Measurements from ENCODE around the gene CEPT1. TPM values are rescaled to one million over a fixed set of nuclear protein-coding genes. Genes with fewer than 3 reads are reported as not detected.
"Not testable (repeated sequence)": the region's sequence is repeated elsewhere in the genome, so short reads cannot be mapped to it uniquely, and the experiment has no call there.

CEPT1 gene
- polyA plus RNA-seq, 3 donors, result 20.8 to 44.3 (median 26.9) TPM

DNA sequence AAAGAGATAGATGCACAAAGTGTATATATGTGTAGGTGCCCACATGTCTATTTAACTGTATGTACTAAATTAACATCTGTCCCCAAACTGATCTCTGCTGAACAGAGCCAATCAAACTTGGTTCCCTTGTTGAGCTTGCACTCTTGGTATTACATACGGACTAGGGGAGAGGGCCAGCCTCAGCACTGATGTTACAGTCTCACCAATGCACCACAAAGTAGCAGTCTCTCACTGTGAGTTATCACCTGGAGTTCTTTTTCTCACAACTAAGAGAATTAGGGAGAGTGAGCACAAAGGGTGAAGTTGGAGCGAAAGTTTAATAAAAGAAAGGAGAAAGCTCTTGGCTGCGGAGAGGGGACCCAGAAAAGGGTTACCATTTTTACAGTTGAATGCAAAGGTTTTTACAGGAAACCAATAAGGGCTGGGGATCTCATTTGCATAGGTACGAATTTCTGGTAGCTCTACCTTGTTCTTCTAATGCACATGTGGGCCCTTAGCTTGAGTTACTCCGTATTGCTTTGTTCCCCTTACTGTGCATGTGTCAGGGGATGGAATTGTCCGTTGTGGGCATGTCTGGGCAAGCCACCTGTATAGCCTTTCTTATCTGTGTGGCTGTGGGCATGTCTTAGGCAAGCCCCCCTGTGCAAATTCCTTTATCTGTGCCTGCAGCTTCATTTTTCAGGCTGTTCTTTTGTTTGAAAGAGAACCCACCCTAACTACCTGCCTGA is 74.2 kb downstream of the CEPT1 start:
- no peak for DNase-seq
- TF ChIP-seq, protein P1, sequence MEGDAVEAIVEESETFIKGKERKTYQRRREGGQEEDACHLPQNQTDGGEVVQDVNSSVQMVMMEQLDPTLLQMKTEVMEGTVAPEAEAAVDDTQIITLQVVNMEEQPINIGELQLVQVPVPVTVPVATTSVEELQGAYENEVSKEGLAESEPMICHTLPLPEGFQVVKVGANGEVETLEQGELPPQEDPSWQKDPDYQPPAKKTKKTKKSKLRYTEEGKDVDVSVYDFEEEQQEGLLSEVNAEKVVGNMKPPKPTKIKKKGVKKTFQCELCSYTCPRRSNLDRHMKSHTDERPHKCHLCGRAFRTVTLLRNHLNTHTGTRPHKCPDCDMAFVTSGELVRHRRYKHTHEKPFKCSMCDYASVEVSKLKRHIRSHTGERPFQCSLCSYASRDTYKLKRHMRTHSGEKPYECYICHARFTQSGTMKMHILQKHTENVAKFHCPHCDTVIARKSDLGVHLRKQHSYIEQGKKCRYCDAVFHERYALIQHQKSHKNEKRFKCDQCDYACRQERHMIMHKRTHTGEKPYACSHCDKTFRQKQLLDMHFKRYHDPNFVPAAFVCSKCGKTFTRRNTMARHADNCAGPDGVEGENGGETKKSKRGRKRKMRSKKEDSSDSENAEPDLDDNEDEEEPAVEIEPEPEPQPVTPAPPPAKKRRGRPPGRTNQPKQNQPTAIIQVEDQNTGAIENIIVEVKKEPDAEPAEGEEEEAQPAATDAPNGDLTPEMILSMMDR (IDR thresholded peaks at IDR 0.05), result no peak
- Mint-ChIP-seq H3K27me3 (ENCODE audit: low read depth in 3 of 3) (no peaks in the 10 kb centered on the region), H3K9me3 (no peaks in the 10 kb centered on the region), H3K4me3 (no peak overlapping the region), H3K27ac (peak overlapping the region in 3 of 7 donors; percentile 85 to 86 (median 85)), H3K4me1 (peaks cover 65% of the 10 kb centered on the region), H3K36me3 (no peaks in the 10 kb centered on the region)
- Histone ChIP-seq H3K9me3 (replicated peaks in 1 of 2; ENCODE audit: control insufficient read depth in 1 of 2, insufficient read depth in 1 of 2, low read length in 2 of 2) (no peaks in the 10 kb centered on the region), H3K36me3 (replicated peaks in 1 of 2; ENCODE audit: control insufficient read depth in 1 of 2, insufficient read depth in 2 of 2, low read length in 2 of 2) (no peaks in the 10 kb centered on the region), H3K27ac (ENCODE audit: low read depth in 1 of 2, low read length in 2 of 2) (peak overlapping the region; percentile 15 to 82), H3K27me3 (ENCODE audit: control insufficient read depth in 2 of 2, insufficient read depth in 2 of 2, low read length in 2 of 2) (no peaks in the 10 kb centered on the region), H3K9ac (ENCODE audit: insufficient read depth, low read length, poor library complexity, severe bottlenecking) (no peak overlapping the region), H3K4me3 (replicated peaks in 1 of 3; ENCODE audit: low read depth in 2 of 3, low read length in 3 of 3) (no peak overlapping the region), H3K4me1 (ENCODE audit: control insufficient read depth in 1 of 2, insufficient read depth in 2 of 2, low read length in 2 of 2) (peaks cover 63 to 72% of the 10 kb centered on the region in 2 donors), H3K4me2 (replicated peaks; ENCODE audit: extremely low read depth, low read length, poor library complexity, severe bottlenecking) (no peak overlapping the region), H2AFZ (ENCODE audit: insufficient read depth, low read depth, low read length, poor library complexity, severe bottlenecking) (no peak overlapping the region), H4K20me1 (ENCODE audit: insufficient read depth, low read length) (no peaks in the 10 kb centered on the region), H3K79me2 (ENCODE audit: insufficient read depth, low read length) (no peaks in the 10 kb centered on the region)
- WGBS (ENCODE audit: insufficient coverage), result 51% methylated on average over 3 of the region's 6 CpGs
- intact Hi-C loops (cut with micrococcal nuclease), result no loop called here

DNA sequence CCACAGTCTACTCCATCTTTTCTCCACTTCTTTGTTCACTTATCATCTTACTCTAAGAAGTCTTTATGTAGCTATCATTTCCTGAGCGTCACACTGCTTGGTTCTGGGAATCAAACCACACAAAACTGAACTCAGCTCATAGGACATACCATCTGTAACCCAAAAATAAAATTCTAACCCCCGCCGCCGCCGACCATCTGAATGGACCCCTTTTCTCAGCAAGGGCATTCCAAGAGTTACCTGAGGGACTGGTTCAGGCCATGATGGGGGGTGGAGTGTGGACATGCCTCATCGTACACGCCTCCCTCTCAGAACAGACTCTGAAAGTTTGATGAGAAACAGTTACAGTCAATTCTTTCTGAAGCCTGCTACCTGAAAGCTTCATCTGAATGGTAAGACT is 74.9 kb downstream of the CEPT1 start:
- peak overlapping the region in 5 of 7 donors; percentile 74 to 91 (median 89) for H3K27ac Mint-ChIP-seq
- Histone ChIP-seq H3K27me3 (ENCODE audit: control insufficient read depth in 2 of 2, insufficient read depth in 2 of 2, low read length in 2 of 2) (no peaks in the 10 kb centered on the region), H2AFZ (ENCODE audit: insufficient read depth, low read depth, low read length, poor library complexity, severe bottlenecking) (no peak overlapping the region), H3K36me3 (replicated peaks in 1 of 2; ENCODE audit: control insufficient read depth in 1 of 2, insufficient read depth in 2 of 2, low read length in 2 of 2) (no peaks in the 10 kb centered on the region), H3K4me3 (replicated peaks in 1 of 3; ENCODE audit: low read depth in 2 of 3, low read length in 3 of 3) (no peak overlapping the region), H3K4me2 (replicated peaks; ENCODE audit: extremely low read depth, low read length, poor library complexity, severe bottlenecking) (no peak overlapping the region), H3K9me3 (replicated peaks in 1 of 2; ENCODE audit: control insufficient read depth in 1 of 2, insufficient read depth in 1 of 2, low read length in 2 of 2) (no peaks in the 10 kb centered on the region), H3K9ac (ENCODE audit: insufficient read depth, low read length, poor library complexity, severe bottlenecking) (no peak overlapping the region), H4K20me1 (ENCODE audit: insufficient read depth, low read length) (no peaks in the 10 kb centered on the region), H3K79me2 (ENCODE audit: insufficient read depth, low read length) (no peaks in the 10 kb centered on the region), H3K4me1 (ENCODE audit: control insufficient read depth in 1 of 2, insufficient read depth in 2 of 2, low read length in 2 of 2) (peaks cover 70 to 79% of the 10 kb centered on the region in 2 donors), H3K27ac (ENCODE audit: low read depth in 1 of 2, low read length in 2 of 2) (peak overlapping the region; percentile 15 to 82)
- no peak for DNase-seq
- no peak overlapping the region for H3K4me3 Mint-ChIP-seq
- intact Hi-C loops (cut with micrococcal nuclease), result no loop called here
- WGBS (ENCODE audit: insufficient coverage), result 88% methylated on average over 1 of the region's 7 CpGs
- H3K9me3 Mint-ChIP-seq, result no peaks in the 10 kb centered on the region
- H3K4me1 Mint-ChIP-seq, result peaks cover 71% of the 10 kb centered on the region
- H3K36me3 Mint-ChIP-seq, result no peaks in the 10 kb centered on the region
- peaks cover 0 to under 1% (median 0%) of the 10 kb centered on the region in 3 donors for H3K27me3 Mint-ChIP-seq (ENCODE audit: low read depth in 3 of 3)
- TF ChIP-seq, protein P1 (IDR thresholded peaks at IDR 0.05), result no peak

DNA sequence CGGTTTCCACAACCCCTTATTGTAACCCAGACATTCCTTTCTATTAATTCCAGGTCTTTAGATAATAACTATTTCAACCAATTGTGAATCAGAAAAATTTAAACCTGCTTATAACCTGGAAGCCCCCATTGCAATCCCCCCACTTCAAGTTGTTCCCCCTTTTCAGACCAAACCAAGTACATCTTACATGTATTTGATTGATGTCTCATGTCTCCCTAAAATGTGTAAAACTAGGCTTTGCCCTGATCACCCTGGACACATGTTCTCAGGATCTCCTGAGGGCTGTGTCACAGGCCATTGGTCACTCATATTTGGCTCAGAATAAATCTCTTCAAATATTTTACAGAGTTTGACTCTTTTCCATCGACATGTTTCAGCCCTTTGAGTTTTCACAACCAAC is 75.3 kb downstream of the CEPT1 start:
- H2AFZ ChIP-seq (ENCODE audit: insufficient read depth, low read depth, low read length, poor library complexity, severe bottlenecking); H3K9me3 ChIP-seq (replicated peaks in 1 of 2; ENCODE audit: control insufficient read depth in 1 of 2, insufficient read depth in 1 of 2, low read length in 2 of 2); intact Hi-C loops (cut with micrococcal nuclease); H3K36me3 ChIP-seq (replicated peaks in 1 of 2; ENCODE audit: control insufficient read depth in 1 of 2, insufficient read depth in 2 of 2, low read length in 2 of 2); DNase-seq; H3K27me3 Mint-ChIP-seq (ENCODE audit: low read depth in 3 of 3); H3K27me3 ChIP-seq (ENCODE audit: control insufficient read depth in 2 of 2, insufficient read depth in 2 of 2, low read length in 2 of 2); H3K79me2 ChIP-seq (ENCODE audit: insufficient read depth, low read length); H3K9ac ChIP-seq (ENCODE audit: insufficient read depth, low read length, poor library complexity, severe bottlenecking); H3K4me3 Mint-ChIP-seq; H3K36me3 Mint-ChIP-seq; H3K9me3 Mint-ChIP-seq; H4K20me1 ChIP-seq (ENCODE audit: insufficient read depth, low read length): not testable (repeated sequence)
- H3K27ac ChIP-seq (ENCODE audit: low read depth in 1 of 2, low read length in 2 of 2), result peak overlapping the region; percentile 73 to 82
- H3K4me2 ChIP-seq (replicated peaks; ENCODE audit: extremely low read depth, low read length, poor library complexity, severe bottlenecking), result peak overlapping the region; percentile 56
- WGBS (ENCODE audit: insufficient coverage), result no CpG with 5 or more reads among the region's 2 CpGs
- peak overlapping the region in 1 of 3 experiments; percentile 52 for H3K4me3 ChIP-seq (replicated peaks in 1 of 3; ENCODE audit: low read depth in 2 of 3, low read length in 3 of 3)
- peak overlapping the region; percentile 74 to 93 (median 89) for H3K27ac Mint-ChIP-seq
- H3K4me1 Mint-ChIP-seq, result peaks cover 75% of the 10 kb centered on the region
- peaks cover 74 to 83% of the 10 kb centered on the region in 2 donors for H3K4me1 ChIP-seq (ENCODE audit: control insufficient read depth in 1 of 2, insufficient read depth in 2 of 2, low read length in 2 of 2)

All from CD14-positive monocyte (primary cell).